Left lung (tissue), 10 donors: ENCODE results near the gene SLC6A3. TPM values are rescaled to one million over a fixed set of nuclear protein-coding genes. Genes with fewer than 3 reads are reported as not detected.

Experiments
- ATAC-seq: fragments of 200-7000 bp; cut with Tn5 transposase; one replicate; pipeline ENCODE4 v1.9.1; 2020; ENCODE audit warnings: moderate library complexity
- DNase-seq, 4 donors: peaks; one replicate each; pipeline ENCODE4 v3.0.0-alpha.2; 2013 to 2020
- H3K27ac ChIP-seq, 2 donors: fragments of 200-600 bp; sonication (generic) in 1 of 2; one replicate each; pipeline versions ENCODE4 v1.5.0 to v1.8.0; 2020 to 2021
- H3K27me3 ChIP-seq, 2 donors: fragments of 200-600 bp; sonication (generic) in 1 of 2; one replicate each; pipeline versions ENCODE4 v1.5.0 to v1.8.0; 2020 to 2021
- H3K36me3 ChIP-seq, 2 donors: fragments of 200-600 bp; sonication (generic) in 1 of 2; one replicate each; pipeline versions ENCODE4 v1.5.0 to v1.8.0; 2020 to 2021
- H3K4me1 ChIP-seq, 2 donors: fragments of 200-600 bp; one replicate each; pipeline ENCODE4 v1.8.0; 2021
- H3K4me3 ChIP-seq, 2 donors: fragments of 200-600 bp; sonication (generic) in 1 of 2; one replicate each; pipeline versions ENCODE4 v1.5.0 to v1.8.0; 2020 to 2021; ENCODE audit warnings: mild to moderate bottlenecking in 1 of 2
- H3K9me3 ChIP-seq, 2 donors: fragments of 200-600 bp; sonication (generic) in 1 of 2; one replicate each; pipeline versions ENCODE4 v1.5.0 to v1.8.0; 2020 to 2021
- intact Hi-C, 2 donors: fragments of 100-400 bp; cut with DNase I; formaldehyde crosslinking; loops; one replicate each; pipeline versions ENCODE4 v1.11.2 to v1.14.2; 2022
- polyA plus RNA-seq, 6 donors: library from polyadenylated mRNA; unstranded; fragments of 120-200 nt; gene quantifications; one replicate each; pipeline ENCODE4 v1.2.1, GENCODE V29; 2013; ENCODE audit not compliant: insufficient read length in 6 of 6
- total RNA-seq, 2 donors: library from RNA; stranded (reverse); fragmentation: NEBNext Ultra II Directional; extraction: Animal tissue kit (Norgen Biotek cat#: 25700); gene quantifications; one replicate each; pipeline ENCODE4 v1.2.1, GENCODE V29; 2021
- TF ChIP-seq, protein P1 (sequence below), 2 donors: fragments of 200-600 bp; sonication (generic) in 1 of 2; IDR thresholded peaks; one replicate each; pipeline versions ENCODE4 v1.5.0 to v1.8.0; 2021; ENCODE audit warnings: antibody characterized with exemption in 2 of 2
- donor health status: DM: no; HTN: yes; CAD: no.
- donor health status: DM: no; HTN: no; CAD: no.

The SLC6A3 gene
- total and polyA plus RNA-seq, 8 donors, result 0.10 to 4.5 (median 2.8) TPM

DNA sequence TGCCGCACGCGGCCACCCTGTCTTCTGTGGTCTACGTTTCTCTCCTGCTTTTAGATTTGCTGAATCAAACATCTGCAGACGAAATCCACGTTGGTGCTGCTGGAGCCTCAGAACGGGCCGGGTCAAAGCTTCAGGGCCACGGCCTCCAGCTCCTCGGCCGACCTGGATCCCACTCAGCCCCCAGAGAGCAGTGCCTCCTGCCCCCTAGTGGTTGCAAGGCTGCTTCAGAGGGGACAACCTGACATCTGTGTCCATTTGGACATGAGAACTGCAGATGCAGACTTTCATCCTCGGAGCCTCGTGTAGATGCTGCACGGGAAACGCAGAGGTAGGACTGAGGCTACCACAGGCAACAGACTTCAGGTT, 23.0 kb upstream of the SLC6A3 start:
- DNase-seq, result peak in 1 of 4 donors; percentile 48
- TF ChIP-seq, protein P1, sequence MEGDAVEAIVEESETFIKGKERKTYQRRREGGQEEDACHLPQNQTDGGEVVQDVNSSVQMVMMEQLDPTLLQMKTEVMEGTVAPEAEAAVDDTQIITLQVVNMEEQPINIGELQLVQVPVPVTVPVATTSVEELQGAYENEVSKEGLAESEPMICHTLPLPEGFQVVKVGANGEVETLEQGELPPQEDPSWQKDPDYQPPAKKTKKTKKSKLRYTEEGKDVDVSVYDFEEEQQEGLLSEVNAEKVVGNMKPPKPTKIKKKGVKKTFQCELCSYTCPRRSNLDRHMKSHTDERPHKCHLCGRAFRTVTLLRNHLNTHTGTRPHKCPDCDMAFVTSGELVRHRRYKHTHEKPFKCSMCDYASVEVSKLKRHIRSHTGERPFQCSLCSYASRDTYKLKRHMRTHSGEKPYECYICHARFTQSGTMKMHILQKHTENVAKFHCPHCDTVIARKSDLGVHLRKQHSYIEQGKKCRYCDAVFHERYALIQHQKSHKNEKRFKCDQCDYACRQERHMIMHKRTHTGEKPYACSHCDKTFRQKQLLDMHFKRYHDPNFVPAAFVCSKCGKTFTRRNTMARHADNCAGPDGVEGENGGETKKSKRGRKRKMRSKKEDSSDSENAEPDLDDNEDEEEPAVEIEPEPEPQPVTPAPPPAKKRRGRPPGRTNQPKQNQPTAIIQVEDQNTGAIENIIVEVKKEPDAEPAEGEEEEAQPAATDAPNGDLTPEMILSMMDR (IDR thresholded peaks at IDR 0.05), result peak; percentile 16 to 36
- Histone ChIP-seq H3K4me1 (no peaks in the 10 kb centered on the region), H3K27me3 (no peaks in the 10 kb centered on the region), H3K36me3 (peaks cover 0 to 92% of the 10 kb centered on the region in 2 donors), H3K27ac (no peak overlapping the region), H3K9me3 (no peaks in the 10 kb centered on the region), H3K4me3 (no peak overlapping the region)
- ATAC-seq, result no peak
- intact Hi-C loops, result no loop called here

DNA sequence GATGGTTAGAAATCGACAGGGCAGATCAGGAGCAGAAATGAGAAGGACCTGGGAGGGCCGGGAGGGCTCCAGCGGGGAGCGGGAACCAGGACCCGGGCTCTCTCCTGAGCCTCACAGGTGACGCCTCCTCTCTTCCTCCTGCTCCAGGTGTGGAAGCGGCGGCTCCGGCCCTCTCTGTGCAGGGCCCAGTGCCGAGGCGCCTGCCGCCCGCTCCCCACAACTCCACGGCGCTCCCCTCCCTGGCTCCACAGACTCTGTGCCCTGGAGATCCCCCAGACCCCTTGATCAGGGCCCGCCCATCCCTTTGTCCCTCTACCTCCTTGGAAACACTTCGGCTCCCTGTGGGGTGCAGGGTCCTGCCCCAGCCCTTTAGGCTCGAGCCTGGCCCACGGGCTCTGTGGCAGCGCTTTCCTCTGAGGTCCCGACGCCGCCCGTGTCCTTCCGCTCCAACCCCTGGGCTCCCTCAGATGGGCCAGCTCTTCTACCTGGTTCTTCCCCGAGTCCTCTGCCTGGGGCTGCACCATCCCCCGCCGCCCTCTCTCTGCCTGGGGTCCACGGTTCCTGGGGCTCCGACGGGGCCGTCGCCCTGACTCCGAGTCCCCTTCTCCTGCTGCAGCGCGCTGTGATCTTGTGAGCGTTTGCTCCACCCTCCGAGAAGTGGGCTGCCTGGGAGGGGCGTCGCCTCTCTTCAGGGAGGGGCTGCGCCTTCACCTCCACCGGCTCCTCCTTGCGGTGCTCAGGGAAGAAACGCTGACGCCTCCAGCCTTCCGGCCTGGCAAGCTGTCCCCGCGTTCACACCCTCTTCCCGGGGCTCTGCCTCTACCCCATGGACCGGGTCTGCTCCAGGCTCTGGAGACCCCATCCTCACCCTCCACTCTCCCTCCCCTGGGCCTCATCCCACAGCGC, 22.4 kb upstream of the SLC6A3 start:
- Histone ChIP-seq H3K4me1 (no peaks in the 10 kb centered on the region), H3K27me3 (no peaks in the 10 kb centered on the region), H3K36me3 (peaks cover 0 to 92% of the 10 kb centered on the region in 2 donors), H3K27ac (no peak overlapping the region), H3K9me3 (no peaks in the 10 kb centered on the region), H3K4me3 (no peak overlapping the region)
- intact Hi-C loops, result no loop called here
- ATAC-seq (no peak), DNase-seq (peak in 2 of 4 donors; percentile 30 to 79)
- TF ChIP-seq, protein P1 (IDR thresholded peaks at IDR 0.05), result no peak

DNA sequence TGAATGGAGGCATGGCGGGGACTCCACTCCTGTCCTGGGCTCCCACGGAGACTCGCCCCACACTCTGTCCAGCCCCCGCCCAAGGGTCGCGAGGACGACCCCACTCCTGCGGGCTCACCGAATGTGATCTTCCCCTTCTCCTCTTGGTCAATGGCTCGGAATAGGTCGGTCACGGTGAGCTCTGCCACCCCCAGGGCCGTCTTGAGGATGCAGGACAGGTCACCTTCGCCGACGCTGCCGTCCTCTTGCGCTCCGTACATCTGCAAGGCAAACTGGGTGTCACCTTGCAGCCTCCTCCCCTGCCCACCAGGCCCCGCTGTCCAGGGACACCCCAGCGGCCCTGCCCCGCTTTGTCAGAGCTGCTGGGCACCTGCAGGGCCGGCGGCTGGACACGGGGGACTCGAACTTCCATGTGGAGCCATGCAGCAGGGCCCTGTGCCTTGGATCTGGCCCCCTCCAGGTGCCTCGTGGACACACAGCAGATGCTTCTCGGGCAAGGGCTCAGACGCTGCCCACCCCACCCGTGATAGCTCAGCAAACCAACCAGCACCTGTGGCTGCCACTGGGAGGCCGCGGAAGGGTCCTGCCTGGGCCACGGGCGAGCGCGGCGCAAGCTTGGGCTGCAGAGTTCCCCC, 21.5 kb upstream of the SLC6A3 start:
- Histone ChIP-seq H3K36me3 (peaks cover 0 to 92% of the 10 kb centered on the region in 2 donors), H3K4me1 (no peaks in the 10 kb centered on the region), H3K27me3 (no peaks in the 10 kb centered on the region), H3K27ac (no peak overlapping the region), H3K4me3 (no peak overlapping the region), H3K9me3 (no peaks in the 10 kb centered on the region)
- DNase-seq (peak in 2 of 4 donors; percentile 29 to 79), ATAC-seq (no peak)
- intact Hi-C loops, result no loop called here
- TF ChIP-seq, protein P1 (IDR thresholded peaks at IDR 0.05), result no peak

DNA sequence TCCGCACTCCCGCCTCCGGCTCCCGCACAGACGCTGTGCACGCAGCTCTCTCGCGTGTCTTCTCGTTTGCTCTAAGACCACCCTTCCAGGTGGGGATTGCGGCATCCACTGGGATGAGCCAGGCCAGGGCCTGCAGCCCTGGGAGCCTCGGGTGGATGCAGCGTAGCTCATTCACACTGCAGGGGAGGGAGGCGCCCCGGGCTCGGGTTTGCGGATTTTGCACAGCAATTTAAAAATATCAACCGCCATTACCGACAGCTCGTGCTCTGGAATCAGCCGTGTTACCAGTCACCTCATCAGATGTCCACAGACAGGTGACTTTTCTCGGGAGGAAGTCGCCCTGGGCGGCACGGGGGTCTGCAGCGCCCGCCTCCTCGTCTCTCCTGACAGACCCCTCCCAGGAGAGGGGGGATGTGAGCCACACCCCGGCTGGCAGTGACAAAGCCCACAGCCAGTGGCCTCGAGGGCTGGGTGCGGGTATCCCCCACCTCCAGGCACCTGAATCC, 20.8 kb upstream of the SLC6A3 start:
- H3K27ac ChIP-seq, result no peak overlapping the region
- intact Hi-C loops, result no loop called here
- no peaks in the 10 kb centered on the region for H3K4me1 ChIP-seq
- peaks cover 0 to 92% of the 10 kb centered on the region in 2 donors for H3K36me3 ChIP-seq
- ATAC-seq, result no peak
- no peaks in the 10 kb centered on the region for H3K9me3 ChIP-seq
- TF ChIP-seq, protein P1 (IDR thresholded peaks at IDR 0.05), result no peak
- no peak overlapping the region for H3K4me3 ChIP-seq
- no peaks in the 10 kb centered on the region for H3K27me3 ChIP-seq
- peak in 2 of 4 donors; percentile 26 to 65 for DNase-seq

DNA sequence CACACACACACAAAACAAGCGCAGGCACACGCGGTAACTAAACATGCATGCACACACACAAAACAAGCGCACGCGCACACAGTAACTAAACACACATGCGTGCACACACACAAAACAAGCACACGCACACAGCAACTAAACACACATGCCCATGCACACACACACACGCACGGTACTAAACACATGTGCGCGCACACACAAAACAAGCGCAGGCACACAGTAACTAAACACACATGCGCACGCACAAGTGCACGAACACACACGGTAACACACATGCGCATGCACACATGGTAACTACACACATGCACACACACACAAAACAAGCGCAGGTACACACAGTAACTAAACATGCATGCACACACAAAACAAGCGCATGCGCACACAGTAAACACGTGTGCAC, 19.9 kb upstream of the SLC6A3 start:
- H3K4me1 ChIP-seq, result no peaks in the 10 kb centered on the region
- ATAC-seq (no peak), DNase-seq (no peak)
- TF ChIP-seq, protein P1 (IDR thresholded peaks at IDR 0.05), result no peak
- no peaks in the 10 kb centered on the region for H3K9me3 ChIP-seq
- H3K36me3 ChIP-seq, result peaks cover 0 to 92% of the 10 kb centered on the region in 2 donors
- no peaks in the 10 kb centered on the region for H3K27me3 ChIP-seq
- no peak overlapping the region for H3K4me3 ChIP-seq
- intact Hi-C loops, result no loop called here
- no peak overlapping the region for H3K27ac ChIP-seq
